Neural progenitor cell (in vitro differentiated cells): ENCODE measurements around the gene MATN1.

Experiments used
- EZH2 ChIP-seq: fragments of 200-600 bp; sonication (generic); IDR thresholded peaks from 2 replicates; pipeline ENCODE4 v1.6.1; 2017; ENCODE audit warnings: antibody characterized with exemption, mild to moderate bottlenecking, moderate library complexity
- TF ChIP-seq, protein P1 (sequence below): fragments of 200-600 bp; sonication (generic); IDR thresholded peaks from 2 replicates; pipeline ENCODE4 v1.5.1; 2017; ENCODE audit warnings: antibody characterized with exemption, mild to moderate bottlenecking

- TF ChIP-seq, protein P1, sequence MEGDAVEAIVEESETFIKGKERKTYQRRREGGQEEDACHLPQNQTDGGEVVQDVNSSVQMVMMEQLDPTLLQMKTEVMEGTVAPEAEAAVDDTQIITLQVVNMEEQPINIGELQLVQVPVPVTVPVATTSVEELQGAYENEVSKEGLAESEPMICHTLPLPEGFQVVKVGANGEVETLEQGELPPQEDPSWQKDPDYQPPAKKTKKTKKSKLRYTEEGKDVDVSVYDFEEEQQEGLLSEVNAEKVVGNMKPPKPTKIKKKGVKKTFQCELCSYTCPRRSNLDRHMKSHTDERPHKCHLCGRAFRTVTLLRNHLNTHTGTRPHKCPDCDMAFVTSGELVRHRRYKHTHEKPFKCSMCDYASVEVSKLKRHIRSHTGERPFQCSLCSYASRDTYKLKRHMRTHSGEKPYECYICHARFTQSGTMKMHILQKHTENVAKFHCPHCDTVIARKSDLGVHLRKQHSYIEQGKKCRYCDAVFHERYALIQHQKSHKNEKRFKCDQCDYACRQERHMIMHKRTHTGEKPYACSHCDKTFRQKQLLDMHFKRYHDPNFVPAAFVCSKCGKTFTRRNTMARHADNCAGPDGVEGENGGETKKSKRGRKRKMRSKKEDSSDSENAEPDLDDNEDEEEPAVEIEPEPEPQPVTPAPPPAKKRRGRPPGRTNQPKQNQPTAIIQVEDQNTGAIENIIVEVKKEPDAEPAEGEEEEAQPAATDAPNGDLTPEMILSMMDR = no peak
- TF ChIP-seq EZH2 = no peak
Measured at GRCh38 chr1:30748098-30748698, 24.8 kb upstream of the MATN1 start.
